ENCODE measurements around the gene AIF1. TPM values are rescaled to one million over a fixed set of nuclear protein-coding genes. Genes with fewer than 3 reads are reported as not detected.

The AIF1 gene
- total RNA-seq, 2 experiments from 2014 or later, result 16.3 to 22.0 TPM

DNA sequence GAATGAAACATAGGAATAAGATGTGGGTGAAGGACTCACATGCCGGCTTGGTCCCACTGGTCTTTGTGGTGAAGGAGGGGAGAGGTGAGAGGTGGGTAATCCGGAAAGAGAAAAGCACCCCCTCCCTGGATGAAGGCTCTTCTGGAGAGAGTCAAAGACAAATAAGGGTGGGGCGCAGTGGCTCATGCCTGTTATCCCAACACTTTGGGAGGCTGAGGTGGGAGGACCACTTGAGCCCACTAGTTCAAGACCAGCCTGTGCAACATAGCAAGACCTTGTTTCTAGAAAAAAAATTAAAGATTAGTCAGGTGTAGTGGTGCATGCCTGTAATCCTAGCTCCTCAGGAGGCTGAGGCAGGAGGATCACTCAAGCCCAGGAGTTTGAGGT is 35.9 kb upstream of the AIF1 start:
- BruUV-seq (replicated peaks), result no TSS peak
- CTCF ChIA-PET (ENCODE audit: unreplicated experiment), result no interaction called here

DNA sequence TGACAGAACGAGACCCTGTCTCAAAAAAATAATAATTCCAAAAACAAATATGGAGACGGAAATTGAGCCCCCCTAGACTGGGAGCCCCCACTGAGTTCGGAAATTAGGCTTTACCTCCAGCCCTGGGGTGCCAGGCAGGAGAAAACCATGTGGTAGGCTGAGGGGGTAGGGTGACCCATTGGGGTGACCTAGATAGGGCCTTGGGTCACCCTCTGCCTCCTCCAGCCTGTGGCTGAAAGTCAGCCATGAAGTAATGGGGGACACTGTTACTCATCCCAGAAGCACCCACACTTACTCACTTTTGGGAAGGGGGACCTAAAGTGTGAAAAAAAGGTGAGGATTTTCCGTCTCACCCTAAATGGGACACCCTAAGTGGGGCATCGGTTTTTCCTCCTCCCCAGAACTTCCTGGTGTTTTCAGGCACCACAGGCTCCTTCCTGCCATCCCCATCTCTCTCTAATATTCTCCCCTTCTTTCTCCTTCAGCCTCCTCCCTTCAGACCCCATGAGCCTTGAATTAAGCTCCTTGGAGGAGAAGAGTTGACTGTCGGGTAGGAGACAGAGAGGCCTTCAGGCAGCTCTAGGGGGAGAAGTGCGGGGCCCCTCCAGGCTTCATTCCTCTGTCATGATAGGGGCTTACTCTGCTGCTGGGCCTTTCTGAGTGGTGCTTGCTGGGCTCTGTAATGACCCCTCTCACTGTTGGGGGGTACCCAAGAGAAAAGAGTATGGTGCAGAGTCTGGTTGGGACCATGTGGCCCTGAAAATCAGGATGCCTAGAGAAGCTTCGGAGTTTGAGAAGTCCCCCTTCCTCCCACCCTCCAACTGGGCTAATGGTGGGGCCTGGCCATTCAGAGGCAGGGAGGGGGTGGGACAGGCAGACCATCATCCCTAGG is 35.2 kb upstream of the AIF1 start:
- TF ChIP-seq, protein P1, sequence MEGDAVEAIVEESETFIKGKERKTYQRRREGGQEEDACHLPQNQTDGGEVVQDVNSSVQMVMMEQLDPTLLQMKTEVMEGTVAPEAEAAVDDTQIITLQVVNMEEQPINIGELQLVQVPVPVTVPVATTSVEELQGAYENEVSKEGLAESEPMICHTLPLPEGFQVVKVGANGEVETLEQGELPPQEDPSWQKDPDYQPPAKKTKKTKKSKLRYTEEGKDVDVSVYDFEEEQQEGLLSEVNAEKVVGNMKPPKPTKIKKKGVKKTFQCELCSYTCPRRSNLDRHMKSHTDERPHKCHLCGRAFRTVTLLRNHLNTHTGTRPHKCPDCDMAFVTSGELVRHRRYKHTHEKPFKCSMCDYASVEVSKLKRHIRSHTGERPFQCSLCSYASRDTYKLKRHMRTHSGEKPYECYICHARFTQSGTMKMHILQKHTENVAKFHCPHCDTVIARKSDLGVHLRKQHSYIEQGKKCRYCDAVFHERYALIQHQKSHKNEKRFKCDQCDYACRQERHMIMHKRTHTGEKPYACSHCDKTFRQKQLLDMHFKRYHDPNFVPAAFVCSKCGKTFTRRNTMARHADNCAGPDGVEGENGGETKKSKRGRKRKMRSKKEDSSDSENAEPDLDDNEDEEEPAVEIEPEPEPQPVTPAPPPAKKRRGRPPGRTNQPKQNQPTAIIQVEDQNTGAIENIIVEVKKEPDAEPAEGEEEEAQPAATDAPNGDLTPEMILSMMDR (conservative IDR thresholded peaks at IDR 0.05; ENCODE audit: low read length), result no peak
- no peak for TF ChIP-seq EZH2phosphoT487 (IDR thresholded peaks at IDR 0.05; ENCODE audit: borderline replicate concordance, low read depth, low read length)
- Histone ChIP-seq H3K4me2 (ENCODE audit: low read length) (peak overlapping the region; percentile 88), H3K27ac (ENCODE audit: low read depth, low read length, poor library complexity, severe bottlenecking) (no peak overlapping the region), H4K20me1 (ENCODE audit: insufficient read depth, low read length) (no peaks in the 10 kb centered on the region), H3K9me2 (ENCODE audit: insufficient read depth, low read length) (no peaks in the 10 kb centered on the region), H3K9me3 (ENCODE audit: low read length) (no peaks in the 10 kb centered on the region), H2AFZ (ENCODE audit: low read length) (no peak overlapping the region), H3K36me3 (ENCODE audit: insufficient read depth, low read length) (peaks cover 13% of the 10 kb centered on the region; the same call in 1 of the 2 replicates), H3K4me1 (ENCODE audit: insufficient read depth, low read length, poor library complexity, severe bottlenecking) (peaks cover 78% of the 10 kb centered on the region), H3K79me2 (ENCODE audit: insufficient read depth, low read depth, low read length) (peaks cover 15% of the 10 kb centered on the region; the same call in 1 of the 2 replicates), H3K4me3 (ENCODE audit: low read depth, low read length, poor library complexity, severe bottlenecking) (peak overlapping the region; percentile 87)
- ChIA-PET CTCF (ENCODE audit: unreplicated experiment) (interaction anchor here (1.3 to 4.4 kb wide), 2 partner anchors 18 to 31 kb away, joined by 3 to 27 read pairs; no protein-coding TSS in a partner anchor), POLR2A (interaction anchor here (0.8 to 6.0 kb wide), 4 partner anchors 10 to 63 kb away, joined by 3 to 49 read pairs (median 6); no protein-coding TSS in a partner anchor)
- BruUV-seq (replicated peaks), result no TSS peak
- intact Hi-C loops (cut with micrococcal nuclease; ENCODE audit: unreplicated experiment), result loop anchor here (10.0 kb wide), 1 partner anchor 175 kb away; the partner anchor contains the start of gene MICA
- DNase-seq (ENCODE audit: low spot score), result no peak

More for the DNA sequence above, 35.9 kb upstream of the AIF1 start:
- intact Hi-C loops (cut with micrococcal nuclease; ENCODE audit: unreplicated experiment), result no loop called here
- Histone ChIP-seq H3K79me2 (ENCODE audit: insufficient read depth, low read depth, low read length) (peaks cover 15% of the 10 kb centered on the region; the same call in 1 of the 2 replicates), H3K4me2 (ENCODE audit: low read length) (no peak overlapping the region), H3K27ac (ENCODE audit: low read depth, low read length, poor library complexity, severe bottlenecking) (no peak overlapping the region), H3K9me3 (ENCODE audit: low read length) (no peaks in the 10 kb centered on the region), H3K4me3 (ENCODE audit: low read depth, low read length, poor library complexity, severe bottlenecking) (no peak overlapping the region), H3K36me3 (ENCODE audit: insufficient read depth, low read length) (peaks cover 13% of the 10 kb centered on the region; the same call in 1 of the 2 replicates), H3K4me1 (ENCODE audit: insufficient read depth, low read length, poor library complexity, severe bottlenecking) (peaks cover 79% of the 10 kb centered on the region), H2AFZ (ENCODE audit: low read length) (no peak overlapping the region), H3K9me2 (ENCODE audit: insufficient read depth, low read length) (no peaks in the 10 kb centered on the region), H4K20me1 (ENCODE audit: insufficient read depth, low read length) (no peaks in the 10 kb centered on the region)
- DNase-seq (ENCODE audit: low spot score), result no peak
- TF ChIP-seq, protein P1 (conservative IDR thresholded peaks at IDR 0.05; ENCODE audit: low read length), result no peak
- no peak for TF ChIP-seq EZH2phosphoT487 (IDR thresholded peaks at IDR 0.05; ENCODE audit: borderline replicate concordance, low read depth, low read length)
- POLR2A ChIA-PET, result interaction anchor here (1.3 kb wide), 1 partner anchor 9 kb away, joined by 3 read pairs; no protein-coding TSS in a partner anchor

Data from OCI-LY7 (cell line).